ENCODE data around the gene FYN. TPM values are rescaled to one million over a fixed set of nuclear protein-coding genes. Genes with fewer than 3 reads are reported as not detected.

The FYN gene
- total RNA-seq, 1 experiment from 2014 or later: 60.6 TPM

DNA sequence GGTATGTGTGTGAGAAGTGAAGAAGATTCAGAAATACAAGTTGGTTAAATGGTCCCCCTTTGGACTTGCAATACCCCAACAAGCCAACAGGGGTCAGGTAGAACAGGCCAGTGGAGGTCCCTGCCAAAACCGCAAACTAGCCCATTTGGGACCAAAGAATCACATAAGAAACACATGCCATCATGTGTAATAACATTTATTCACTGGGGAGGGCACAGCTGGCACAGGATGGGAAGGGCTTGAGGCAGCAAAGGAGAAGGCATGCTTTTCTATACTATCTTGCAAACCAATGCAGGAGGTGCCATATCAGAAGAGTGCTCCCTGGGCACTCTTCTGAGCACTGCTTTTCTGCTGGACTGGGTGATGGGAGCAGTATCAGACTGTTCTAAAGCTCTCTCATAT is 151.5 kb downstream of the FYN start:
- DNase-seq (ENCODE audit: low read depth, low spot score): peak; percentile 65
- in situ Hi-C loops (cut with HindIII; ENCODE audit: low pct_unique_long_range_greater_than_20kb, low sequenced_read_pairs): no loop called here

DNA sequence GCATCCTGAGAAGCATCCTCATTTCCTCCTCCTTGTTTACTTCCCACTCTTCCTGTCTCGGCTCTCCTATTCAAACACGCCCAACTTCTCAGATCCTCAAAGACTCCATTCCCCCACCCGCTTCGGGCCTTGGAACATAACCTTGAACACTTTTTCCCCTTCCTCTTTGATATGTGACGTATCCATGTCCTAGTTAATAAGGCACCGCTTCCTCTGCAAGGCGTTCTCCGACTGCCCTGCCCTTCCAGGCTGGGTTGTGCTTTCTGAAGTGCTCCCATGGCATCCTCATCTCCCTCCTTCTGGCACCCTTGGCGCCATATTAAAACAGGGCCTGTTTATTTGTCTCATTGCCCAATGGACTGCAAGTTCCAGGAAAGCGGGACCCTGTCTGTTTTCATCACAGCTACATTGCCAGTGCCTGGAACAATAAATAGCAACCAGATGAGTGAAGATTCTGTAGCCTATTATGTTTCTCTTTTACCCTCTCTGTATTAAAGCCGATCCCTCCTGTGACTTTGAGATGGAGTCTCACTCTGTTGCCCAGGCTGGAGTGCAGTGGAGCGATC is 152.2 kb downstream of the FYN start:
- no peak for DNase-seq (ENCODE audit: low read depth, low spot score)
- in situ Hi-C loops (cut with HindIII; ENCODE audit: low pct_unique_long_range_greater_than_20kb, low sequenced_read_pairs): no loop called here

DNA sequence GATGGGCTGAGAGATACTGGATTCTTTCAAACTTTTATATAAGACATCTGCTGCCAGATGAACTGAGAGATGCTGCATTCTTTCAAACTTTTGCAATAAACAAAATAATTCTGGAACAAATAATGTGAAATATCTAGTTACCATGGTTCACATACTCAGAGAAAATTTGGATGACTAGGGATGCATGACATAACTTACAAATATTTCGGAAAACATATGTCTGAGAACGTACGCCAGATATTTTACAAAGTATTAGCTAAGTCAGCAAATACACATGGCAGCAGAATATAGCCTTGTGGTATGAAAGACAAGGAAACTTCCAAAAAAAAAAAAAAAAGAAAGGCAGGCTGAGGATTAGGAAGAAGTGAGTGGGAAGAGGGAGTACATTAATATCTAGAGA is 154.3 kb downstream of the FYN start:
- in situ Hi-C loops (cut with HindIII; ENCODE audit: low pct_unique_long_range_greater_than_20kb, low sequenced_read_pairs): no loop called here
- DNase-seq (ENCODE audit: low read depth, low spot score): no peak

DNA sequence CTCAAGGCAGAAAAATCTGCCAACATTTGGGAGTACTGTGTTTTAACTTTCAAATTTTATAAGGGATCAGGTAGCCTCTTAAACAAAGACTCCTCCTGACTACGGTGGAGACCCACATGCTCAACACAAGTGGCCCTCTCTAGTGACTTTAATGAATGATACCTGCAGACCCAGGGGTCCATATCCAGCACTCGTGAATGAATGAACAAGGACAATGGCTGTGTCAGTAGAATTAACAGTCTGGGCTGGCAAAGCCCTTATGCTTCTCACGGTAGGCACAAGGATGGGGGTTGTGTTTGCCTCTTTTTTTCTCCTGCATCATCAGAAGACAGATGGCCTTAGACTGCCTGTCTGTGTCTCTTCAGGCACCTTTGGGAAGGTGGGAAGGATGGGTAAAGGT is 154.9 kb downstream of the FYN start:
- DNase-seq (ENCODE audit: low read depth, low spot score): no peak
- in situ Hi-C loops (cut with HindIII; ENCODE audit: low pct_unique_long_range_greater_than_20kb, low sequenced_read_pairs): no loop called here

DNA sequence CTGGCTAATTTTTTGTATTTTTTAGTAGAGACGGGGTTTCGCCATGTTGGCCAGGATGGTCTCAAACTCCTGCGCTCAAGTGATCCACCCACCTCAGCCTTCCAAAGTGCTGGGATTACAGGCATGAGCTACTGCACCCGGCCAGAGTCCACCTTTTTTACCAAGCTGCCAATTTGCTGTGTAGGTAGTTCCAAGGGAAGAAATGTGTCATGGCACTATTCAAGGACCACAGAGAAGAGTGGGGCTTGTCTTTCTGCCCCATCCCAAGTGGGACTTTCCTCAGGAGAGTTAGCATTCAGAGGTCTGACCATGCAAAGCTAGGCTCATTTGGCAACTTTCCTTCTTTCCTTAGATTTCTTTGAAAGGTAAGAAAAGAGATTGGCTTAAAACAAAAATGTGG is 155.6 kb downstream of the FYN start:
- in situ Hi-C loops (cut with HindIII; ENCODE audit: low pct_unique_long_range_greater_than_20kb, low sequenced_read_pairs): no loop called here
- no peak for DNase-seq (ENCODE audit: low read depth, low spot score)

DNA sequence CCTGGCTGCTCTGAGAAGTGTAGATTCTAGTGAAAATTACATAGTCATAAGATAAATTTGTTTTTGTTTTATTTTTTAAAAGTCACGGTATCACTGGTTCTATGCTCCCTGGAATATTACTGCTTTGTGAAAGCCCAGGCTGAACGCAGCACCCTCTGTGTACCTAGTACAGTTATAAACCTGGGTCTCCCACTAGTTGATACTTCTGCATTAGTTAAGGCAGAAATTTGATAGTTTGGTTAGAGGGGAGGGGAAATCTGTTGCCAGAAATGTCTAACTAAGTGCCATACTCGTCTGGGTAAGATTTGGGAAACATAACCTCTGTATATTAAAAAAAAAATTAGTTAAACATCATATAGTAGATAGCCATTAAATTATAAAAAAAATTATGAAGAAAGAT is 156.9 kb downstream of the FYN start:
- in situ Hi-C loops (cut with HindIII; ENCODE audit: low pct_unique_long_range_greater_than_20kb, low sequenced_read_pairs): no loop called here

DNA sequence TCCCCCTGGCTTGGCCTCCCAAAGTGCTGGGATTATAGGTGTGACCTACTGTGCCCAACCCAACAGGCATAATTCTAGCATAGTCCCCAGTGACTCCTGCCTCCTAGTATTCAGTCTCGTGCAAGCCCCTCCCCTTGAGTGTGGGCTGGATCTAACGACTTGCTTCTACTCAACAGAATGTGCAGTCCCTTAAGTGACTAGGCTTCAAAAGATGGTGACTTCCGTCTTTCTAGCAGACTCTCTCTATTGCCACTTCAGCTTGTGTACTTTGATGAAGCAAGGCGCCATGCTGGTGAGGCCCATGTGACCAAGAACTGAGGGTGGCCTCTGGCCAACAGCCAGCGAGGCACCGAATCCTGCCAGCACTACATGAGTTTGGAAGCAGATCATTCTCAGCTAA is 157.9 kb downstream of the FYN start:
- in situ Hi-C loops (cut with HindIII; ENCODE audit: low pct_unique_long_range_greater_than_20kb, low sequenced_read_pairs): no loop called here
- DNase-seq (ENCODE audit: low read depth, low spot score): no peak

More for the DNA sequence above, 156.9 kb downstream of the FYN start:
- DNase-seq (ENCODE audit: low read depth, low spot score): no peak

DNA sequence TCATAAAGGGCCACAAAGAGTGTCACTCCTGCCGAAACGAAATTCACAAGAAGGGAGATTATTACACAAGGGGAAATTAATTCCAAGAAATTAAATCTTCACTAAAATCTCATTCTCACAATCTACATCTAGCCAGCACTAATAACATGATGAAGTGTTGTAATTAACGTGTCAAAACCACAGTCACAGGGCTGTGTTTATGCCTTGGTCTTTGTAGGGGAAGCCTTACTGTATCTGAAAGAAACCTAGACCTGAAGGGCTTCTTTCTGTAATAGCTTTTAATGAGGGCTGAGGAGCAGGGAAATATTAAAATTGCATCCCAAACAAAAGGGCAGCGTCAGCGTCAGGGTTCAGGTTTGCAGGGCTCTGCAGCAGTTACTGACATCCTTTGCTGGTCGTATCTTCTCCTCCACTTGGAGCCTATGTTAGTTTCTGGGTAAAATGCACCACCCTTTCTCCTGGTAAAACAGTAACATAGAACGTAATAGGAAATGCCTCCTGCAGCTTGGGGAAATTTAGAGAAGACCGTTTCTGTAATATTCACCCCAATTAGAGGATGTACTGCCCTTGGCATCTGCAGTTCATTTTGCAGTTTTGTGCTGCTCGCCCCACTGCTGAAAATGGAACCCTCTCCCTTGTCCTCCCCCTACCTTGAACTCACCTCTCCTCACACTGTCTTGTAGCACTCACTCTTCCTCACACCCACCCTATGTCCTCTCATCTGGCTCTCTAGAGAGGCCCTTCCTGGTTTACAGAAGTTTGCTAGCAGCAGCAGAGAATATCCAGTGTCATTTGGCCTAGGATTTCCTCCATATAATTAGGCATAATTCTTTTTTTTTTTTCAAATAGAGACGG is 158.6 kb downstream of the FYN start:
- in situ Hi-C loops (cut with HindIII; ENCODE audit: low pct_unique_long_range_greater_than_20kb, low sequenced_read_pairs): no loop called here
- DNase-seq (ENCODE audit: low read depth, low spot score): no peak

DNA sequence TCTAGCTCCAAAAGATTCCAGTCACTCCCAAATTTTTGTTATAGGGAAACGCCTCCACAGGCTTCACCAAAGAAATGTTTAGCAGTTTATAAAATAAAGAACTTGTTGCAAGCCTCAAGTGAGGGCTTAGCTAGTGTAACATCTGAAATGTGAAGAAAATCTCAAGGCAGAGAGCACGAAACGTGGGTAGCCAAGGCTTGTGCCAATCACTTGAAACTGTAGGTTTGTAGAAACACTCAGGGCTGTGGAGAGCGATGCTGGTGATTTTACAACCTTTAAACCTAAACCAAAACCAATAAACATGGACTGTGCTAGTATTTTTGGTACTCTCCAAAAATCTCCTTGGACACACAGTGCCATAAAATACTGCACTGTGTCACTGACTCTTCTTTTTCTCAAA is 159.4 kb downstream of the FYN start:
- in situ Hi-C loops (cut with HindIII; ENCODE audit: low pct_unique_long_range_greater_than_20kb, low sequenced_read_pairs): no loop called here

DNA sequence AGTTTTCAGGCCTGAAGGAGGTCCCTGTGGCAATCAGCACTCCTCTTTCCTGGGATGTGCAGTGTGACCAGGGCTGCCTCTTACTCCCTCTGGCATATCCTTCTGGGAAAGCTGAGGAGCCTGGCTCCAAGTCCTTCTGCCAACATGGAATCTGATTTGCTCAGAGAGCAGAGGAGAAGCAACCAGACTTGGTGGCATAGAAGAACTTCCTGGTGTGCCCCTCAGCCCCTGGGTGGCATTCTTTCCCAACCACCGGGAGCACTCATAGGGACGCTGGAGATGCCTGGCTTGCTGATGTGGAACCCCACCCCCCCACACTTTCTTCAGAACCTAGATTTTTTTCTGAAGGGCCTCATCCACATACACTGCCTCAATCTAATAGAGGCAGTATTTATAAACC is 160.0 kb downstream of the FYN start:
- in situ Hi-C loops (cut with HindIII; ENCODE audit: low pct_unique_long_range_greater_than_20kb, low sequenced_read_pairs): no loop called here
- no peak for DNase-seq (ENCODE audit: low read depth, low spot score)

More for the DNA sequence above, 159.4 kb downstream of the FYN start:
- no peak for DNase-seq (ENCODE audit: low read depth, low spot score)

DNA sequence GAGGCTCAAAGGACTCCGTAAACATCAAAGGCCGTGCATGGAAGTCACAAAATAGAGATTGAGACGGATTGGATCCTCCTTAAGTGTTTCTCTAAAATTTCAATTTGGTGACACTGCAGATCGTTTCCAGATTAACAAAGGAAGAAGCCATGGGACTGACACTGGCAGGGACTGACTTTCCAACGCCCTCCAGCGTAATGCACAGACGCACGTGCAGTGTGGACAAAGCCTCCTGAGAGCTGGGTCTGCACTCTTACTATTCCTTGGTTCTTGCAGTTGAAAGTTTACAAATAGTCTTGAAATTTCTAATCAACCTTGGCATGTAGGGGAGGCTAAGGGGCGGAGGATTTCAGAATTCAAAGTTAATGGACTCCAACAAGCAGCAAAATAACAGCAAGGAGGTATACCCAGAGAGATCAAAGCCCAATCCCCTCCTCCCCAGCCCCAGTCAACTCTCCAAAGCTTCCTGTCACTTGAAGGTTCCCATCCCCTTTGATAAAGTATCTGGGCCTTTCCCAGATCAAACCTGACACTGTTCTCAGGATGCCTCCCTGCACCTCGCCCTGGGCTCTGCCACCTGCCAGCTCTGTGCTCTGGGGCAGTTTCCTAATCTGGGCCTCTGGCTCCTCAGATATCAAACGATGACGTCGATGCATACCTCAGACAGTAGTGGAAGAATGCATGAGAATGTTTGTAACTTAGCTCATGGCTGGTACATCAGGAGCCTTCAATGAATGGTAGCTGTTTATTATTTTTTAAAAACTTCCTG is 161.1 kb downstream of the FYN start:
- in situ Hi-C loops (cut with HindIII; ENCODE audit: low pct_unique_long_range_greater_than_20kb, low sequenced_read_pairs): no loop called here

DNA sequence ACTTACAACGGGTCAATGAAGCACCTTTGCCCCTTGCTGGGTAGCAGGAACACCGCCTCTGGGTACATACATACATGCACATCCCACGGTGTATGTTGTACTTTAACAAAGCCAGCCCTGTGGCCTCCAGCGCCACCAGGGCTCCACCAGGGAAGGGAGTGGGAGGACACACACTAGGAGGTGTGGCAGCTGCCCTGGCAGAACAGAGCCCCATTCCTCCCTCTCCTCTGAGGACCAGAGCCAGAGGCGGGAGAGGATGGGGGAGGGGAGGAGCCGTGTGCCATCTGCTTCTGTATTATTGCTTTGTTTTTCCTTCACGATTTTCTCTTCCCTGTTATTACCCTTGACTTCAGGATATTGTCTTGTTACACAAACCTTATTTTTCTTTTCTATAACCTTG is 161.8 kb downstream of the FYN start:
- DNase-seq (ENCODE audit: low read depth, low spot score): peak; percentile 29
- in situ Hi-C loops (cut with HindIII; ENCODE audit: low pct_unique_long_range_greater_than_20kb, low sequenced_read_pairs): no loop called here

More for the DNA sequence above, 161.1 kb downstream of the FYN start:
- DNase-seq (ENCODE audit: low read depth, low spot score): no peak

DNA sequence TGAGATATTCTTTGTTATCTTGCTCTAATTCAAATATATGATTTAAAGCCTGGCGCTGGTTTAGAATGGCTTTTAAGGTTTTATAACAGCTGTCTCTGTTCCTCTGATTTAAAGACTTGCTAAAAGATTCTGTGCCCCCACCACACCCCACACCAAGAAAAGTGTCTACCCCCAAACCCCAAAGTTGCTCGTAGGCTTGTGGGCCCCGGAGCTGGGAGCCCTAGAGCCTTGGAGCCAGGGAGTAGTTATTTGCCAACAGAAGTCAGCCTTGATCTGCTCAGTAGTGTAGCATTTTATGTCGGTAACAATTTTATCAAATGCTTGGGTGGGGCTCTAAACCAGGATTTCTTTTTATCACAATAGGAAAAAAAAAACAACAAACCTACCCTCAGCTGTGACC is 162.3 kb downstream of the FYN start:
- DNase-seq (ENCODE audit: low read depth, low spot score): no peak
- in situ Hi-C loops (cut with HindIII; ENCODE audit: low pct_unique_long_range_greater_than_20kb, low sequenced_read_pairs): no loop called here

DNA sequence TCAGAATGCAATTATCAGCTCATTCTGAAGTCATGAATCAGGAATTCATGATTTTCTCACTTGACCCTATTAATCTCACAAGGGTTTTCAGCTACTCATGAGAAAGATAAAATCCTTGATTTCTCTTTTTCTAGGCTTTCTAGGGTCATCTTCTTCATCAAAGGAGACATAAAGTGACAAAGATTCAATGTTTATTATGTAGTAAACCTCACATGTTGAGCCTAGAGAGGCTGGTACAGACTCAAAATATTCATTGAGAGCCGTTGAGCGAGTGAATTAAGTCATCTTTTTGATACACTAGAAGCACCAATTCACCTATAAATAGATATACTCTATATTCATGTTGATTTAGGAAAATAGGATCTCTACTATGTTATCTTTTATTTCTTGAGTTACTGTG is 162.8 kb downstream of the FYN start:
- no peak for DNase-seq (ENCODE audit: low read depth, low spot score)
- in situ Hi-C loops (cut with HindIII; ENCODE audit: low pct_unique_long_range_greater_than_20kb, low sequenced_read_pairs): no loop called here

DNA sequence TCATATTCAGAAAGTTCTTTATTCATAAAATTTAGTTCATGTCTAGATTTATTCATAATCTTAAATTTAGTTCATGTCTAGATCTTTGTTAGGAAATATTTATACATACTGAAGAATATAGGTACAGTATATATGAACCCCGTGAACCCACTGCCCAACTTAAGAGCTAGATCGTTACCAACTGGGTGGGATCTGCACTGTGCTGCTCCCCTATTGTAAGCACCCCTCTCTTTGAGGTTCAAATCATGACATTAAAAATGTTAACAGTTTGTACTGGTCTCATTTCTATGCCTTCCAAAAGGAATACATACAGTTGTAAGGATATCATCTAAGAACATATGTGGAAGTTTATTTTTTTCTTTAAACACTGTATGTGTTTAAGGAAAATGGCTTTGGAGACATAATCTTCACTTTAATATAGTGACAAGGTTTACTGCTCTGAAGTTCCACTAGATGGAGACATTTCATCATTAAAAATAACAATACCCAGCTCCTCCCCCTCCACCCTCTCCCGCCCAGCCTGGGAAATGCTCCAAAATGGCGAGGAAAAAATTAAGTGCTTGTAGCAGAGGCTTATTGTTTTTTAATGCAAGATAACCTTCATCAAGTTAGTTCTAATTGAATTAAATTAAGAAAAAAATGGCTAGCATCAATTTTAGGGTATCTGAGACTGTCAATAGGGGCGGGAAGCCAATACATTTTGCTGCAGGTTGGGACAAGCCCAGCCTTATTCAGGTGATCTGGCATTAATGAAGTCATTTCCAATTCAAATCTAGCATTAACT is 163.4 kb downstream of the FYN start:
- in situ Hi-C loops (cut with HindIII; ENCODE audit: low pct_unique_long_range_greater_than_20kb, low sequenced_read_pairs): no loop called here
- peak; percentile 70 for DNase-seq (ENCODE audit: low read depth, low spot score)

DNA sequence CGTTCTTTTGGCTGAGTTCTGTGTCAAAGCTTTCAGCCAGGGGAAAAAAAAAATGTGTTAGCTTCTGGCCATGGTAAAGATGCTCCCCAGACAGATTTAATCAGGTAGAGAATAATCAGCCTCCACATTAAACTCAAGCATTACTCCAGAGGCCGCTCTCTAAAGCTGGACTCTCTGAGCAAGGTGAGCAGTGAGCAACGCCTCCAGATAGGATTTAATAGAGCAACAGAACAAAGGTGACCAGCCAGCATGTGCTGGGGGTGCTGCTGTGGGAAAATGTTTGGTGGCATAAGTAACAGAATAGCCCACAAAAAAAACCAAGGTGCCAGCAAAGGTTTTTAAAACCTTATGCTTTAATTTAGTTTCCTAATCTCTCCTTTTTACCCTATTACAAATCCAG is 164.1 kb downstream of the FYN start:
- in situ Hi-C loops (cut with HindIII; ENCODE audit: low pct_unique_long_range_greater_than_20kb, low sequenced_read_pairs): no loop called here
- DNase-seq (ENCODE audit: low read depth, low spot score): no peak

DNA sequence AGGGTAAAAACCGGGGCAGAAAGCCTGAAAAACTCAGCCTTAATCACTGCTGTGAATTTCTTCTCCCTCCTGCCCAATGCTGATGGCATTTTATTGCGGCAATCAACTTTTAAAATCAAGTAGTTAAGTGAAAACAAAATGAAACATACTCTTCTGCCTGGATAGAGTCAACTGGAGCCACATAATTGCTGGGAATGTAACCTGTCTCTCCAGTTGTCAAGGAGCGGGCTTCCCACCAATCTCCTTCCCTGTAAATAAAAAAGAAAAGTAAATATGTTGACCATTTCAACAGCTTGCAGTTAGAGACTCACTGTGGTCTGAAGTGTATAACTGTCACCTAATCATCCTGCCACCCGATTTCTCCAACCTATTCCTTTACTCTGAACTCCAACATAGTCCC is 165.5 kb downstream of the FYN start:
- no peak for DNase-seq (ENCODE audit: low read depth, low spot score)
- in situ Hi-C loops (cut with HindIII; ENCODE audit: low pct_unique_long_range_greater_than_20kb, low sequenced_read_pairs): no loop called here

DNA sequence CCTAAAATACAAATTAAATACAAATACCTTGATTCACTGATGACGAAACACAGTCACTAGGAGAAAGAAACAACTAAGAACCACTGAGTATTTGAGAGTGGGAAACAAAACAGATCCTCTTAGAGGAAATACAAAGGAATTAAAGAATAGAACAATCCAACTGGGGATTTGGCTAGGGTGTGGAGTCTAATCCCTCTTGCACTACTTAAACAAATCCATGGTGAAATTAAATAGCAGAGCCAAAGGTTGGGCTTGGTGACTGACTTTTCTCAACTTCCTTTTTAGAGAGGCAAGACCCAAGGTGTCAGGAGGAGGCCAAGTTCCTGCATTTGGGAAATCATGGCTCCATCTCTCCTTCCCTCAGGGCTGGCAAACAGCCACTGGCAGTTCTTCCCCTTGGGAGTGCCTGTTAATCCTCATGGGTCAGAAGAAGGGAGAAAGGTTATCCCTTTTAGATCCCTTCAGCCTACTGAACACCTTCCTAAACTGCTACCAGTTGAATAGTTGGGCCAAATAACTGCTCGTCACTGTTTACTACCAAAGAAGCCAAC is 166.3 kb downstream of the FYN start:
- in situ Hi-C loops (cut with HindIII; ENCODE audit: low pct_unique_long_range_greater_than_20kb, low sequenced_read_pairs): no loop called here
- no peak for DNase-seq (ENCODE audit: low read depth, low spot score)
